GM12874 (cell line): ENCODE measurements around the gene OLIG2.

ENCODE experiments used
- TF ChIP-seq, protein P1 (sequence below): IDR thresholded peaks from 2 replicates; pipeline ENCODE4 v1.5.1; 2011; ENCODE audit warnings: low read depth, mild to moderate bottlenecking, control low read depth, low read length, moderate library complexity; ENCODE audit not compliant: insufficient read depth

OLIG2 gene

DNA sequence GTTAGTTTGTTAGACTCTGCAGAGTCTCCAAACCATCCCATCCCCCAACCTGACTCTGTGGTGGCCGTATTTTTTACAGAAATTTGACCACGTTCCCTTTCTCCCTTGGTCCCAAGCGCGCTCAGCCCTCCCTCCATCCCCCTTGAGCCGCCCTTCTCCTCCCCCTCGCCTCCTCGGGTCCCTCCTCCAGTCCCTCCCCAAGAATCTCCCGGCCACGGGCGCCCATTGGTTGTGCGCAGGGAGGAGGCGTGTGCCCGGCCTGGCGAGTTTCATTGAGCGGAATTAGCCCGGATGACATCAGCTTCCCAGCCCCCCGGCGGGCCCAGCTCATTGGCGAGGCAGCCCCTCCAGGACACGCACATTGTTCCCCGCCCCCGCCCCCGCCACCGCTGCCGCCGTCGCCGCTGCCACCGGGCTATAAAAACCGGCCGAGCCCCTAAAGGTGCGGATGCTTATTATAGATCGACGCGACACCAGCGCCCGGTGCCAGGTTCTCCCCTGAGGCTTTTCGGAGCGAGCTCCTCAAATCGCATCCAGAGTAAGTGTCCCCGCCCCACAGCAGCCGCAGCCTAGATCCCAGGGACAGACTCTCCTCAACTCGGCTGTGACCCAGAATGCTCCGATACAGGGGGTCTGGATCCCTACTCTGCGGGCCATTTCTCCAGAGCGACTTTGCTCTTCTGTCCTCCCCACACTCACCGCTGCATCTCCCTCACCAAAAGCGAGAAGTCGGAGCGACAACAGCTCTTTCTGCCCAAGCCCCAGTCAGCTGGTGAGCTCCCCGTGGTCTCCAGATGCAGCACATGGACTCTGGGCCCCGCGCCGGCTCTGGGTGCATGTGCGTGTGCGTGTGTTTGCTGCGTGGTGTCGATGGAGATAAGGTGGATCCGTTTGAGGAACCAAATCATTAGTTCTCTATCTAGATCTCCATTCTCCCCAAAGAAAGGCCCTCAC, at the start of gene OLIG2:
OLIG2 (plus strand) TSS at position 447 of the 954 bp plus-strand sequence. CDS start 928 bp downstream, outside the sequence.
- TF ChIP-seq, protein P1, sequence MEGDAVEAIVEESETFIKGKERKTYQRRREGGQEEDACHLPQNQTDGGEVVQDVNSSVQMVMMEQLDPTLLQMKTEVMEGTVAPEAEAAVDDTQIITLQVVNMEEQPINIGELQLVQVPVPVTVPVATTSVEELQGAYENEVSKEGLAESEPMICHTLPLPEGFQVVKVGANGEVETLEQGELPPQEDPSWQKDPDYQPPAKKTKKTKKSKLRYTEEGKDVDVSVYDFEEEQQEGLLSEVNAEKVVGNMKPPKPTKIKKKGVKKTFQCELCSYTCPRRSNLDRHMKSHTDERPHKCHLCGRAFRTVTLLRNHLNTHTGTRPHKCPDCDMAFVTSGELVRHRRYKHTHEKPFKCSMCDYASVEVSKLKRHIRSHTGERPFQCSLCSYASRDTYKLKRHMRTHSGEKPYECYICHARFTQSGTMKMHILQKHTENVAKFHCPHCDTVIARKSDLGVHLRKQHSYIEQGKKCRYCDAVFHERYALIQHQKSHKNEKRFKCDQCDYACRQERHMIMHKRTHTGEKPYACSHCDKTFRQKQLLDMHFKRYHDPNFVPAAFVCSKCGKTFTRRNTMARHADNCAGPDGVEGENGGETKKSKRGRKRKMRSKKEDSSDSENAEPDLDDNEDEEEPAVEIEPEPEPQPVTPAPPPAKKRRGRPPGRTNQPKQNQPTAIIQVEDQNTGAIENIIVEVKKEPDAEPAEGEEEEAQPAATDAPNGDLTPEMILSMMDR = no peak

DNA sequence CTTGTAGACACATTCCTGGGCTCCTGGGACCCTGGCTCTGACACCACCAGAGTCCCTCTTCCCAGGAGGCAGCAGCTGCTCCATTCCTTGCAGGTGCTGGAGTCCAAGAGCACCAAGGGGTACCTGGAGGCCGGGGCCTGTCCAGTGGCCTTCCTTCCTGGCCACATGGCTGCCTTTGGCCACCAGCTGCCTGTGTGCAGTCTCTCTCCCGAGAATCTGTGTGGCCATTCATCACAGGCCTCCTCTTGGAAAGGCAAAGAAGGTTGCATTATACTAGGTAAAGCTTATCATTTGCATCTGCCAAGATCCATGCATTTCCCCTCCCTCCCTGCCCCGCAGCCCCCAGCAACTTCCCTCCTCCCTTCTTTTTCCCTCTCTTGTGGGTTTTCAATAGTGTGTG, 48.9 kb upstream of the OLIG2 start:
- TF ChIP-seq, protein P1 = no peak

DNA sequence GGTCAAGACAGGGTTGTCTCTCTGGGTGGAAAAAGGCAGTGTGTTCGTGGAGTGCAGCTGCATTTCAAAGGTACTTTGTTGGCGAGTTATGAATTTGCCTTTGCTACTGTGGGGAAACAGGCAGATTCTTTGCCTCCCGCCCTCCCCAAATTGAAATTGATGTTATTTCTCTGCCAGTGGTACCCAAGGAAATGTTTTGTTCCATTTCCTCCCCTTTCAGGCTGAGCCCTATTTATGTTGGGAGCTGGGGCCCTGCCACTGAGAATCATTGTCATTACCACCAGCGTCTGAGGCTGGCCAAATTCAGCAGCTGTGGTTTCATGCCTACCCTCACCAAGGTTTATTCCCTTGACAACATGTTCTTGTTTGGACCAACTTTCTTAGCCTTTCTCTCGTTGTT, 48.5 kb upstream of the OLIG2 start:
- TF ChIP-seq, protein P1 = no peak

DNA sequence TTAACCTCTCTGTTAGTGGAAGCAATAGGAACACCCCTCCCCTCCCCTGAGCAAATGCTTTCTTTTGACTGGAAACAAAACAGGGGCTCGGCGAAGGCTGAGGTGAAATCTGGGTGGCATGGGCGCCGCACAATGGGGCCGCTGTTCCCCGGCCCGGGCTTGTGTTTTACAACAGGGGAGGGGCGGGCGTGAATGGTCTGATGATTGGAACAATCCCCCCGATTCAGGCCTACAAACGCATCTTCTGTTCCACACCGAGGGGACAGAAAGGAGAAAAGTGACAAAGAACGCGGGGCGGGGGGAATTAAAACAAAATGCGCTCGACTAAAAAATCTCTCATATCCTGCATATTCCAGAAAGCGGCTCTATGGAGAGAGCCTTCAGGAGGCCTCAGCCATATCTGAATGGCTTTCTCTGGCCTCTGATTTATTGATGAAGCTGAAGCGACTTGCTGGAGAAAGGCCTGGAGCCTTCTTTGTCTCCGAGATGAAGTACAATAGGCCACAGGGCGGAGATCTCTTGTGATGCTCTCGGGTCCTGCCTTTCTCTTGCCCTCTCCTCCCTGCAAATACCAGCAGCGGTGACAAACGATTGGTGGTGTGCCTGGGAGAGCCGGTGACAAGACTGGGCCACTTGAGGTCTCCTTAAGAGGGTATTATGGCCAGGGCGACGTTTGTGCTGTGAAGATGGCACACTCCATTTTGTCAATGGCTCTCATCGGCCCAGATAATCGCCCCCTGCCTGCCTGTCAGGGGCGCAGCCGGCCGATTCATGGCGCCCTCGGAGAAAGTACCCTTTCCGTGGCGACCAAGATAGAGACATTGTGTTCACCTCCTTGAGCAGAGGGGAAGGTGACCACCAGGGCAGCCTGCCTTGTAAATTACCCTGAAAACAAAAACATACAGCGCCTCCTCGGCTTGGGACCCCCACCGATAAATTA, 47.1 kb upstream of the OLIG2 start:
- TF ChIP-seq, protein P1 = no peak

DNA sequence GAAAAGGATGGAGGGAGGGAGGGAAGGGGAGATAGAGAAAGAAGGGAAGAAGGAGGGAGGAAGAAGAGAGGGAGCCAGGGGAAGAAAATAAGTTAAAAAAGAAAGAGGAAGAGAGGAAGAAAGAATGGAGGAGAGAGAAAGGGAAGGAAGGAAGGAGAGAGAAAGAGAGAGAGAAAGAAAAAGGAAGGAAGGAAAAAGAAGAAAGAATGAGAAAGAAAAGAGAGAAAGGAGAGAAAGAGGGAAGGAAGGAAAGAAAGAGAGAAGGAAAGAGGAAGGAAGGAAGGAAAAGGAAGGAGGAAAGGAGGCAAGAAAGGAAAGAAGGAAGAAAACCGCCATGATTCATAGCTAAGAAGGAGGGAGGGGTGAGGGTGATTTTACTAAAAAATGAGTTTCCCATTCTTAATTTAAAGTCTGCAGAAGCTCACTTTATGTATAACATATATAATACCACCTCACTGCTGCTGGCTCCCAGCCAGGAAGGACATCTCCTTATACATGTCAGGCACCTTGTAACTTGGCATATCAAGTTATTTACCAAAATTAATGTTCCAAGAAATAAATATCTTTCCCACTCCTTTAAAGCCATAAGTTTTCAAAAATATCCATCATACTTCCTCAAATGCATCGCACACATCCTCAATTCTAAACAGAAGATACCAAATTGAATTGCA, 46.0 kb upstream of the OLIG2 start:
- TF ChIP-seq, protein P1 = no peak

DNA sequence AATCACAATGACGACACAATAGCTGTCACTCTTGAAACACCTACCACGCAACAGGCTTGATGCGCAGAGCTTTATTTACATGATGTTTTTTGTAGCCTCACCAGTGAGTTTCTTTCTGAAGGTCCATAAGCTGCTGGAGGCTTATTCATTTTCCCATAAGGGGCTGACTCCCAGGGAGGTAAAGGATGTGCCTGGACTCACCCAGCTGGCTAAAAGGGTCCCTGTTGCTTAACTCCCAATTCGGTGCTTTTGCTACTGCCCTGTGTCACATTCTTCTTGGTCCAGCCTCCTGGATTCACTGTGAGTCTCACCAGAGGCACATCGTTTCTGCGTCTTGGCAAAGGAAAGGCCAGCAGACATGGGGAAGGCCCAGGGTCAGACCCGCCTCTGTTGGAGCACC, 44.6 kb upstream of the OLIG2 start:
- TF ChIP-seq, protein P1 = no peak
